GM10266 (cell line): ENCODE results near the gene ATP11C.

Experiments used
- DNase-seq: peaks from one replicate; pipeline ENCODE4 v3.0.0; 2012; ENCODE audit errors: extremely low spot score
- TF ChIP-seq, protein P1 (sequence below): IDR thresholded peaks from 2 replicates; pipeline ENCODE4 v1.5.1; 2012; ENCODE audit warnings: mild to moderate bottlenecking, low read depth; ENCODE audit not compliant: control insufficient read depth, insufficient read depth; ENCODE audit errors: missing control alignments

Gene ATP11C

GRCh38 chrX:139826065-139827044 lies 106.5 kb downstream of the ATP11C start:
- no peak for DNase-seq
- TF ChIP-seq, protein P1, sequence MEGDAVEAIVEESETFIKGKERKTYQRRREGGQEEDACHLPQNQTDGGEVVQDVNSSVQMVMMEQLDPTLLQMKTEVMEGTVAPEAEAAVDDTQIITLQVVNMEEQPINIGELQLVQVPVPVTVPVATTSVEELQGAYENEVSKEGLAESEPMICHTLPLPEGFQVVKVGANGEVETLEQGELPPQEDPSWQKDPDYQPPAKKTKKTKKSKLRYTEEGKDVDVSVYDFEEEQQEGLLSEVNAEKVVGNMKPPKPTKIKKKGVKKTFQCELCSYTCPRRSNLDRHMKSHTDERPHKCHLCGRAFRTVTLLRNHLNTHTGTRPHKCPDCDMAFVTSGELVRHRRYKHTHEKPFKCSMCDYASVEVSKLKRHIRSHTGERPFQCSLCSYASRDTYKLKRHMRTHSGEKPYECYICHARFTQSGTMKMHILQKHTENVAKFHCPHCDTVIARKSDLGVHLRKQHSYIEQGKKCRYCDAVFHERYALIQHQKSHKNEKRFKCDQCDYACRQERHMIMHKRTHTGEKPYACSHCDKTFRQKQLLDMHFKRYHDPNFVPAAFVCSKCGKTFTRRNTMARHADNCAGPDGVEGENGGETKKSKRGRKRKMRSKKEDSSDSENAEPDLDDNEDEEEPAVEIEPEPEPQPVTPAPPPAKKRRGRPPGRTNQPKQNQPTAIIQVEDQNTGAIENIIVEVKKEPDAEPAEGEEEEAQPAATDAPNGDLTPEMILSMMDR = no peak

DNA sequence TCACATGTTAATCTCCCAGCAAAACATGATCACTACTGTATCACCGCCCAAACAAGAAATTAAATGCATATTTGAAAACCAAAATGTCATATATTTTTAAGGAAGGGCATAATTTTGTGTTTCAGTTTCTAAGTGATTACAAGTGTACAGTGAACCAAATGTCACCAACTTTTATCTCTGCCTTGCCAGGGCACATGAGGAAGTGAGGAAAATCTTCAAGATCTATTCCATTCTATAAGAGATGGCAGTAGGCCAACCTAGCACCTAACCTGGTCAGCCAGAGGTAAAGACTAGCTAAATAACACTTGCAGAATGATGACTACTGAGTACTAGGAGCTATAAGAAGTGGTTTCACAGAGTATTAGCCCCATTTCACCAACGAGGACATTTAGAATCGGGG lies 107.2 kb downstream of the ATP11C start:
- TF ChIP-seq, protein P1 = no peak
- DNase-seq = no peak

GRCh38 chrX:139823806-139824205 lies 109.0 kb downstream of the ATP11C start:
- DNase-seq = no peak
- TF ChIP-seq, protein P1 = no peak

GRCh38 chrX:139820358-139820984 lies 112.4 kb downstream of the ATP11C start:
- TF ChIP-seq, protein P1 = no peak
- no peak for DNase-seq

- DNase-seq = no peak
- TF ChIP-seq, protein P1 = no peak
Measured at GRCh38 chrX:139816204-139816603, 116.6 kb downstream of the ATP11C start.

GRCh38 chrX:139815771-139816170 lies 117.1 kb downstream of the ATP11C start:
- no peak for DNase-seq
- TF ChIP-seq, protein P1 = no peak

- TF ChIP-seq, protein P1 = no peak
Measured at GRCh38 chrX:139811942-139812629, 120.8 kb downstream of the ATP11C start.

More at GRCh38 chrX:139811942-139812629, 120.8 kb downstream of the ATP11C start:
- no peak for DNase-seq
